Ovary (tissue), 9 donors: ENCODE data around the gene ARCN1. TPM values are rescaled to one million over a fixed set of nuclear protein-coding genes. Genes with fewer than 3 reads are reported as not detected.

Experiments used
- DNase-seq, 5 donors: peaks; one replicate each; pipeline ENCODE4 v3.0.0-alpha.2; 2019 to 2020
- H3K27ac ChIP-seq, 2 donors: fragments of 200-600 bp; one replicate each; pipeline versions ENCODE4 v1.5.1 to v1.8.0; 2019 to 2022
- H3K27me3 ChIP-seq: fragments of 200-600 bp; one replicate; pipeline ENCODE4 v1.8.0; 2022
- H3K36me3 ChIP-seq: fragments of 200-600 bp; sonication (generic); one replicate; pipeline ENCODE4 v1.5.1; 2019
- H3K4me1 ChIP-seq: one replicate; pipeline ENCODE4 v1.8.1; 2013; ENCODE audit warnings: mild to moderate bottlenecking, moderate library complexity; ENCODE audit not compliant: insufficient read depth
- H3K4me3 ChIP-seq: fragments of 200-600 bp; sonication (generic); one replicate; pipeline ENCODE4 v1.5.1; 2017
- H3K9me3 ChIP-seq, 2 donors: fragments of 200-600 bp in 1 of 2; sonication (generic) in 1 of 2; one replicate each; pipeline versions ENCODE4 v1.5.1 to v1.8.1; 2013 to 2019; ENCODE audit warnings: mild to moderate bottlenecking in 1 of 2, moderate library complexity in 1 of 2
- CTCF ChIP-seq, 3 donors: fragments of 450-650 bp in 2 of 3; fragments of 200-600 bp in 1 of 3; IDR thresholded peaks; one replicate each; pipeline versions ENCODE4 v1.5.1 to v1.8.0; 2016 to 2022; ENCODE audit warnings: antibody characterized with exemption in 3 of 3, mild to moderate bottlenecking in 1 of 3
- EP300 ChIP-seq: sonication (generic); formaldehyde crosslinking; IDR thresholded peaks from one replicate; pipeline ENCODE4 v1.6.1; 2017; ENCODE audit warnings: antibody characterized with exemption
- POLR2A ChIP-seq: fragments of 450-650 bp; IDR thresholded peaks from one replicate; pipeline ENCODE4 v1.6.1; 2017; ENCODE audit warnings: antibody characterized with exemption, mild to moderate bottlenecking, moderate library complexity
- WGBS, 3 donors: extraction: QIAGEN DNeasy Blood & Tissue Kit in 1 of 3; methylation state at CpG; one replicate each; pipeline versions ENCODE4 v1.1.5 to v1.1.7; 2013 to 2017; 5-methylcytosine and 5-hydroxymethylcytosine counted together
- intact Hi-C, 4 donors: fragments of 100-400 bp; cut with DNase I; formaldehyde crosslinking; loops; one replicate each; pipeline versions ENCODE4 v1.11.0 to v1.15.1; 2022 to 2023
- polyA plus RNA-seq, 2 donors: library from polyadenylated mRNA; stranded (reverse); fragments of 200-250 nt in 1 of 2; fragments of 350-450 nt in 1 of 2; fragmentation: Illumina TruSeq in 1 of 2; extraction: RNeasy Lipid Tissue Mini Kit (QIAGEN cat#74804) in 1 of 2; gene quantifications; one replicate each; pipeline ENCODE4 v1.2.3, GENCODE V29; 2013 to 2014
- total RNA-seq, 7 donors: library from RNA; depleted of rRNA in 2 of 7; stranded (reverse); fragments of >200 nt in 2 of 7; fragmentation: NEBNext Ultra II Directional in 3 of 7; extraction: Animal tissue kit (Norgen Biotek cat#: 25700) in 3 of 7; gene quantifications; one replicate each; pipeline versions ENCODE4 v1.1.0 to v1.2.4, GENCODE V29; 2016 to 2023
- donor health status: DM: no; HTN: no; CAD: no; lungs with moderate emphysema.
- donor health status: DM: no; HTN: no; CAD: no.
- donor health status: Bipolar disorder and iron deficiency.
- donor health status: DM: yes; HTN: yes; CAD: no.
- donor health status: DM: no; HTN: no; CAD: no.
- donor health status: DM: yes; HTN: yes; CAD: no.

ARCN1 gene
- total and polyA plus RNA-seq, 9 donors: 60.2 to 154 (median 125) TPM

- intact Hi-C loops: no loop called here
- 2 to 8% (median 3%) methylated on average over 10 of the region's 10 CpGs for WGBS, 3 donors
- peak overlapping the region; percentile 32 to 87 for H3K27ac ChIP-seq
- no peaks in the 10 kb centered on the region for H3K27me3 ChIP-seq
- no peaks in the 10 kb centered on the region for H3K9me3 ChIP-seq
- DNase-seq: peak; percentile 87 to 94 (median 87)
- H3K36me3 ChIP-seq: no peaks in the 10 kb centered on the region
- TF ChIP-seq POLR2A: peak; percentile 27
- TF ChIP-seq EP300: peak; percentile 91
- TF ChIP-seq CTCF (IDR thresholded peaks at IDR 0.05): no peak
- H3K4me3 ChIP-seq: no peak overlapping the region
- H3K4me1 ChIP-seq: peaks cover 17% of the 10 kb centered on the region
Measured at GRCh38 chr11:118605116-118605867, 33.1 kb downstream of the ARCN1 start.

GRCh38 chr11:118606157-118606843 is 34.1 kb downstream of the ARCN1 start:
- Histone ChIP-seq H3K4me3 (no peak overlapping the region), H3K4me1 (peaks cover 17% of the 10 kb centered on the region), H3K27me3 (no peaks in the 10 kb centered on the region), H3K36me3 (no peaks in the 10 kb centered on the region), H3K9me3 (no peaks in the 10 kb centered on the region), H3K27ac (peak overlapping the region; percentile 31 to 87)
- intact Hi-C loops: no loop called here
- TF ChIP-seq EP300 (no peak), CTCF (IDR thresholded peaks at IDR 0.05) (no peak), POLR2A (no peak)
- 39 to 54% (median 45%) methylated on average over 7 of the region's 7 CpGs for WGBS, 3 donors
- DNase-seq: peak in 4 of 5 donors; percentile 44 to 57 (median 50)

GRCh38 chr11:118606844-118607228 is 34.6 kb downstream of the ARCN1 start:
- H3K27ac ChIP-seq: peak overlapping the region; percentile 31 to 87
- H3K4me1 ChIP-seq: peaks cover 17% of the 10 kb centered on the region
- H3K9me3 ChIP-seq: no peaks in the 10 kb centered on the region
- no peaks in the 10 kb centered on the region for H3K36me3 ChIP-seq
- intact Hi-C loops: no loop called here
- no peak for DNase-seq
- no peak for TF ChIP-seq POLR2A
- TF ChIP-seq EP300: no peak
- TF ChIP-seq CTCF (IDR thresholded peaks at IDR 0.05): no peak
- 55 to 71% (median 66%) methylated on average over 7 of the region's 7 CpGs for WGBS, 3 donors
- H3K27me3 ChIP-seq: no peaks in the 10 kb centered on the region
- no peak overlapping the region for H3K4me3 ChIP-seq

GRCh38 chr11:118607401-118608359 is 35.5 kb downstream of the ARCN1 start, which contains the start of gene PHLDB1:
PHLDB1 (plus strand) TSS chr11:118607615; CDS start chr11:118613837, 6,222 bp downstream.
- Histone ChIP-seq H3K36me3 (no peaks in the 10 kb centered on the region), H3K4me3 (peak within 1 kb of the TSS; percentile 76), H3K27me3 (no peaks in the 10 kb centered on the region), H3K4me1 (peaks cover 16% of the 10 kb centered on the region), H3K9me3 (no peaks in the 10 kb centered on the region), H3K27ac (peak within 1 kb of the TSS; percentile 97 to 98)
- TF ChIP-seq CTCF (IDR thresholded peaks at IDR 0.05) (peak; percentile 34 to 52 (median 42)), EP300 (no peak), POLR2A (peak; percentile 71)
- intact Hi-C loops: loop anchor here in 1 of 4 donors (2.0 kb wide), 1 partner anchor 39 kb away; no protein-coding TSS in a partner anchor
- DNase-seq: peak; percentile 79 to 87 (median 81)
- WGBS, 3 donors: 1% methylated on average over 67 to 72 of the region's 72 CpGs
